Lung (tissue), 4 donors: ENCODE measurements around the gene OR2J1. TPM values are rescaled to one million over a fixed set of nuclear protein-coding genes. Genes with fewer than 3 reads are reported as not detected.

Experiments
- polyA plus RNA-seq, 2 donors: library from polyadenylated mRNA; stranded (reverse); fragments of 200-250 nt; gene quantifications; one replicate each; pipeline ENCODE4 v1.2.1, GENCODE V29; 2013
- total RNA-seq, 2 donors: library from RNA; depleted of rRNA in 1 of 2; stranded (reverse); fragments of >200 nt in 1 of 2; gene quantifications; one replicate each; pipeline ENCODE4 v1.2.1, GENCODE V29; 2014 to 2021
- donor health status: Bipolar disorder and iron deficiency.
- donor health status: healthy.
- donor health status: DM: yes; HTN: yes; CAD: no.

The OR2J1 gene
- total and polyA plus RNA-seq, 4 donors, result not detected

Other genes starting within 250 kb of the OR2J1 start
- 10 to 100 TPM; 47.0 to 81.9 TPM for gene TRIM27, start 175.5 kb upstream of the OR2J1 start, total RNA-seq
- 10 to 100 TPM; 34.8 to 45.1 TPM for gene TRIM27, start 175.5 kb upstream of the OR2J1 start, polyA plus RNA-seq
- gene ZNF311, start 94.2 kb upstream of the OR2J1 start, total RNA-seq, result 1 to 10 TPM; 1.7 to 3.1 TPM
- gene ZNF311, start 94.2 kb upstream of the OR2J1 start, polyA plus RNA-seq, result 1 to 10 TPM in 1 of 2 donors, under 1 TPM in 1; 0.42 to 1.0 TPM
- not detected for gene OR2W1, start 54.3 kb upstream of the OR2J1 start, total RNA-seq
- not detected for gene OR2W1, start 54.3 kb upstream of the OR2J1 start, polyA plus RNA-seq
- not detected for gene OR2B3, start 12.2 kb upstream of the OR2J1 start, total RNA-seq
- not detected for gene OR2B3, start 12.2 kb upstream of the OR2J1 start, polyA plus RNA-seq
- gene OR2J3, start 8.6 kb downstream of the OR2J1 start, total RNA-seq, result under 1 TPM in 1 of 2 donors, not detected in 1; 0.06 TPM
- gene OR2J3, start 8.6 kb downstream of the OR2J1 start, polyA plus RNA-seq, result not detected
- not detected for gene OR2J2, start 71.4 kb downstream of the OR2J1 start, total RNA-seq
- gene OR2J2, start 71.4 kb downstream of the OR2J1 start, polyA plus RNA-seq, result not detected
- under 1 TPM in 1 of 2 donors, not detected in 1; 0.20 TPM for gene OR14J1, start 202.2 kb downstream of the OR2J1 start, total RNA-seq
- not detected for gene OR14J1, start 202.2 kb downstream of the OR2J1 start, polyA plus RNA-seq